GM21381 (cell line): Measurements from ENCODE around the gene TLE3.

Source experiments
- ATAC-seq: cut with Tn5 transposase; IDR thresholded peaks from one replicate; pipeline ENCODE4 v1.9.1; 2021; ENCODE audit warnings: mild to moderate bottlenecking, moderate library complexity; ENCODE audit not compliant: unreplicated experiment

The TLE3 gene

DNA sequence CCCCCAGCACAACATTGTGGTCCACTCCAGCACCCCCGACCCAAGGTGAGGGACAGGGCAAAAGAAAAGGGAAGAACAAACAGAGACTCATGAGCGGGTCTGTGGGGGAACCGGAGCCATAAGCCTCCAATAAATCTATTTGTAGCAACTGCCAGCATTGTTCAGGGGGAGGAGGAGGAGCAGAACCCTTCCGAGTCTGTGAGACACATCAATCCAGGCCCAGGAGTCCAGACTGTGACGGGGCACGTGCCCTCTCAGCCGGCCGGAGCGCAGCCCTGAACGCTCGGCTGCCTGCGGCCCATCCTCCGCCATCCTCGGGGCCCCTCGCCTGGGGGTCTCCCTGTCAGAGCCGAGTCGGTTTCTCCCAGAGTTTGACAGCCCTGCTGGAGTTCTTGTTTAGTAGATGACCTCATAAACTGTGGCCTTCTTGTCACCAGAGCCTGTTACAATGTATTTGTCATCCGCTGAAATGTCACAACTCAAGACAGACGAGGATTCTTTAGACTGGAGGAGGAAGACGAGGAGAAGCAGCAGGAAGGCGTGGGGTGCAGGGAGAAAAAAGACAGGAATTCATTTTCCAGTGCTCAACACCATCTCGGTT is 47.9 kb downstream of the TLE3 start:
- ATAC-seq = no peak

DNA sequence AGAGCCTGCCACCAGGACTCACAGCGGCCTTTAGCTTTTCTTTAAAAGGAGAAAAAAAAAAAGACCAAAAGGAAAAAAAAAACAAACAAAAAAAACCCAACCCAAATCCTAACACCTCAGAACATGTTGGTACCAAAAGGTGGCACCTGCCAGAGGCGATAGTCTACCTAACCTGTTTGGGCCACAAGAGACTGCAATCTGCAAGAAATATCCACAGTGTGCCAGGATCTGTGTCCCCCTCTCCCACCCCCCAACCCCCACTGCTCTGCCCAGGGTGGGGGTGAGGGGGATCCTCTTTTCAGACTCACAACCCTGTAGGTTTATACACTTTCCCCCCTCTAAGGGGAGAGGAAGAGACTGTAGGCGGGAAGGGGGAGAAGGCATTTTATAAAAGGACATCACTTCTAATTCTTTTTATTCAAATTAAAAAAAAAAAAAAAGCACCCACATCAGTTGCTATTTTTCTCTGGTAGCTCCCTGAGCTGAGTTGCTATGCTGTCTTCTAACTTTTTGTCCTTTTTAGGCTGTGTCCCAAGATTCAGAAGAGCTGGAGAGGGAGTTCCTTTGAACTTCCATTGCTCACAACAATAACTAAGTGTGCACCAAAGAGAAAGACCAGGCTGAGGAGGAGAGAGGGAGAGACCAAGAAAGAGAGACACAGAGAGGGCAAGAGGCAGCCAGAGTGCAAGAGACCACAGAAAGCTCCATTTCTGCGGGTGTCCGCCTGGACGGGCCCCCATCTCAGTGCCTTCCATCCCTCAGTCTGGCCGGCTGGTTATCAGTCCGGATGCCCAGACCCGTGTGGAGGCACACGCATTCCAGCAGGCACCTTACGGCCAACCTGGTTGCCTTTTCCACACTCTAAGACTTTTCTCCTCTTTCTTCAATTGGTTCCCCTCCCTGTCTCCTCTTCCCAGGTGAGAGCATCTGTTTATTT is 48.9 kb downstream of the TLE3 start:
- no peak for ATAC-seq

DNA sequence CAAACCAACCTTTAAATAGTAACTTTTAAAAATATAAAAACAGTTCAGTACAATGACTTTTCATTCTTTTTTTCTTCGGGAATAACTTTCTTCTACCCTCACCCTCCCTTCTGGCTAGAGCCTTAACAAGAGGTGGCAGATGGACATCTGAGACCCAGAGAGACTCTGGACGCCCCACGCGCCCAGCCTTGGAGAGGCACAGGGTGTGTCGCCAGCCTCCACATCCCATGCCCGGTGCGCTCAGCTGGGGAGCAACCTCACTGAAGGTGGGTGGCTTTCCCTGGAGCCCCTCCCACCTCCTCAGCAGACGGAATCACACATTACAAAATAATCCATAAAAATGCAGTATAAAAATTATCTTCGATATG is 49.5 kb downstream of the TLE3 start:
- no peak for ATAC-seq

DNA sequence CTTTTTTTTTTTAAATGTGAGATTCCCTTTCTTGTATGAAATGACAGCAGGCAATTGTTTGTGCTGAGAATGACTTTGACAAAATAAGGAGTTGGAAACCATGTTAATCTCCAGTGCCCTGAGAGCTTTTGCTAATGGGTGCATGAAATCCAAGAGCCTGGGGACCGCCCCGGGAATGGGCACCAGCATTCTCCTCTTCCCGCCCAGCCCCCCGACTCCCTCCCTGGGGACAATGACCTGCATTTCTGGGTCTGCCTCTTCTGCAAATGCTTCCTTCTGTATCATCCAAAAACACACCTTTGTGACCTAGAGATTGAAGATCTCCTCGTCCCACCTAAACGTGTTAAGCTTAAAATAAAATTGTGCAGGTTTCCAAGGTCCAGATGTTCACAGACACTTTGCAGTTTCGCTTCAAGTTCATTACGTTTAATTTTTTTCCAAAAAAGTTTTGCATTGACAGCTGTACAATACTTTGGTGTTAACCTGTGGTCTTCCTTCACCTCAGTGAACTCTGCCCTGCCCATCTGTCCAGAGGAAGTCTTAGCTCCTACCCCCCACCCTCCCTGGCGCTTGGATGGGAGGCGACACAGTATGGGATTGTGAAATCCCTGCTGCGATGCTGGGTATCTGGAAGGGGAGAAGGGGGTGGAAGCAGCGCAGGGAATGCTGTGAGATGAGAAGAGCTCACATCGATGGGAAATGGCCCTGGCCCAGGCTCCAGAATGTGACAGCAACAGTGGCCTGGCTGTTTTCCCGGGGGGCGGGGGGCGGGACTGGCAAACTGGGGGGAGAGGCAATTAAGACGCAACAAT is 50.1 kb downstream of the TLE3 start:
- no peak for ATAC-seq

DNA sequence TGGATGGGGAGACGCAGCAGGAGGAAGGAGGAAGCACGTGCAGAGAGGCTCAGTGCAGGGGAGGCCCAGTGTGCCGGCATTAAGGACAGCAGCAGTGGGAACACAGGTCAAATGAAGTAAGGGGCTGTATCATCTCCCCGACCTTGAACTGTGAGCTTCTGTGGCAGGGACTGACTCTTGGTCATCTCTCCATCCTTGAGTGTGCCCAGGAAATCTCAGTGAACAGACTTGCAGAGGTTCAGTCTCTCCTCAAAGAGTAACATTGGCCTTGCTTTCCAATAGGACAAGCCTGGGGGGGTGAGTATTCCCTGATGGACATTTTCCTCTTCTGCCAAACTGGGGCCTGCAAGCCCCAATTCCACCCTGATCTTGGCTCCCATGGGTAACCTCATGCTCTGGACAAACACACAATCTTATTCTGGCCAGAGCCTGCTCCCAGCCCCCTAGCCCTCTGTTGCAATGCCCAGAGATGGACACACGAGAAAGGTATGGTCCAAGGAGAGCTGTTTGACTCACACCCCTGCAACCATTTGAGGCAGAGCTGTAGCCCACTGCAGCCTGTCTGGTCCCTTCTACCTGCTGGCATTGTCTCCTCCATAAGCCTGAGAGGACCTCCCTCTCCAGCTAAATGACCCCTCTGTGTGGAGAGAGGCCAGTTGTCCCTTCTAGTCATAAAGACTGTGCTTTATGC is 50.9 kb downstream of the TLE3 start:
- ATAC-seq = no peak

DNA sequence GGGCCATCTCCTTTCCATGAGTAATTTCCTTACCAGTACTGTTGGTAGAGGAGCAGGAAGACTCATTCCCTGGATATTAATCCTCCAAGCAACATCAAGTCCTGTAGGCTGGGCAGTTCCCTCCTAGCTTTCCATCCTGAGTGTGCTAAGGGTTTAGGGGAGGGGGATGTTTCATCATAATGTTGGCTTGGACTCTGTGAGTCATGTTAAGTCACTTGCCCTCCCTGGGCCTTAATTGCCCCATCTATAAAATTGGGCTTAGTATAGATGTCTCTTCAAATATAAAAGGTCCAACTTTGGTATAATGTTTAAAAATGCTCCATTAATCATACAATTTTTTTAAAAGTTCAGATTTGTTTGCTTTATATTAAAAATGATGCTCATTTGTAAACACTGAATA is 52.7 kb downstream of the TLE3 start:
- ATAC-seq = no peak

DNA sequence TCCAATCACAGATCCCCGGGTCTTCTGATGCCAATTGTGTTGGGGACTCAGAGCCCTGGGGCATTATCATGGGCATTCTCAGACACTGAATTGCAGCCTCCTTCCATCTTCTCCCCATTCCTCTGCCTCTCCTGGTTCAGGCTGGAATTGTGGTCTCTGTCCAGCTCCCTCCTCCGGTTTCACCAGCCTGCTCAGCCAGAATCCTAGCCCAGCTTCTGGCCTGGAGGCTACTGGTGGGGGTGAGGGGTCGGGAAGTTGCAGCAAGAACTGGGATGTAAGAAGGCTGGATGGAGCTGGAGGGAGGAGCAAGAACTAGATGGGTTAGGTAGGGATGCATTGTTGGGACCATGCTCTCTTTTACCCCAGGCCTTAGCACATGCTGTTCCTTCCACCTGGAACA is 53.5 kb downstream of the TLE3 start:
- no peak for ATAC-seq

DNA sequence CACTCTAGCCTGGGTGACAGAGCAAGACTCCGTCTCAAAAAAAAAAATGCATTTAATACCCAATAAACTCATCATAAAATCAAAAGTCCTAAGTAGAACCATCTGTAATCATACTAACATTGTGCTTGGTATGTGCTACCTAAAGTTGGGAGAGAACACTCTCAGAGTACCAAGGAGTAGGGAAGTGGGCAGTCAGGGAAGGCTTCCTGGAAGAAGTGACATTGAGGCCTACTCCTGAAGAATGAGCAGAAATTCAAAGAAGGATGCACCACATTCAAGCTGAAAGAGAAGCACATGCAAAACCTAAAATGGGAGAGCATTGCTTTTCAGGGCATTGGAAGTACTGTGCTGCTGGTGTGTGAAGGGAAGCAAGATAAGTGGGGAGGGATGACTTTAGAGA is 54.1 kb downstream of the TLE3 start:
- ATAC-seq = no peak

DNA sequence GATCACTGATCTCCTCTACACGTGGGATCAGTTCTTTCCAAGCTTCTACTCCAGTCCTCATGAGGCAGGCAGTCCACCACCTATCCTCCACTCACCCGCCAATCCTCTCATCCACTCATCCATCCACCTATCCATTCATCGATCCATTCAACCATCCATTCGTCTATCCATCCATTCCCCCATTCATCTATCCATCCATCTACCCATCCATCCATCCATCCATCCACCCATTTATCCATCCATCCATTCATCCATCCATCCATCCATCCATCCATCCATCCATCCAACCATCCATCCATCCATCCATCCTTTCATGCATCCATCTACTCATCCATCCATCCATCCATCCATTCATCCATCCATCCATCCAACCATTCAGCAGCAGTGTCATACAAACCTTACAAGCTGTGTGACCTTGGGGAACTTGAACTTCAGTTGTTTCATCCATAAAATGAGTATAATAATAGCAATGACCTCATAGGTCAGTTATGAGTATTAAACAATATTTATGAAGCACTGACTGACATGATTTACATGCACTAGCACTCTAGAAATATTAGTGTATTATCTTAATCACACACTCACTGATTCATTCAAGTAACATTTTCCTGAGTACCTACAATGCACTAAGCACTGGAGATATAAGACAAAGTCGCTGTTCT is 55.0 kb downstream of the TLE3 start:
- no peak for ATAC-seq

DNA sequence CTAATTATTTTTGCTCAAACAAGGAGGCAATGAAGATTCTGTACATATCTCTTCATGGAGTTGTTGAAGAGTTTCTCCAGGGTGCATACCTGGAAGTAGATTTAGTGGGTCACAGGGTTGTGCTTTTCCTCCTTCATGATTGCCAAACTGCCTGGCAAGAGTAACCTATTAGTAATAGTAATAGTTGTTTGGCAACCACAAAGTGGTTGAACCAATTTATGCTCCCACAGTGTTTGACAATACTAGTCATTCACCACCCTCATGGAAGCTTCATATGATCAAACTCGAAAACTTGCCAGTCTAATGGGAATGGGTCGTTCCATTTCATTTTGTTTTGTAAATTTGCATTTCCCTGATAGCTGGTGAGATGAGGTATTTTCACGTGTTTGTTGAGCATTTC is 57.8 kb downstream of the TLE3 start:
- ATAC-seq = no peak

DNA sequence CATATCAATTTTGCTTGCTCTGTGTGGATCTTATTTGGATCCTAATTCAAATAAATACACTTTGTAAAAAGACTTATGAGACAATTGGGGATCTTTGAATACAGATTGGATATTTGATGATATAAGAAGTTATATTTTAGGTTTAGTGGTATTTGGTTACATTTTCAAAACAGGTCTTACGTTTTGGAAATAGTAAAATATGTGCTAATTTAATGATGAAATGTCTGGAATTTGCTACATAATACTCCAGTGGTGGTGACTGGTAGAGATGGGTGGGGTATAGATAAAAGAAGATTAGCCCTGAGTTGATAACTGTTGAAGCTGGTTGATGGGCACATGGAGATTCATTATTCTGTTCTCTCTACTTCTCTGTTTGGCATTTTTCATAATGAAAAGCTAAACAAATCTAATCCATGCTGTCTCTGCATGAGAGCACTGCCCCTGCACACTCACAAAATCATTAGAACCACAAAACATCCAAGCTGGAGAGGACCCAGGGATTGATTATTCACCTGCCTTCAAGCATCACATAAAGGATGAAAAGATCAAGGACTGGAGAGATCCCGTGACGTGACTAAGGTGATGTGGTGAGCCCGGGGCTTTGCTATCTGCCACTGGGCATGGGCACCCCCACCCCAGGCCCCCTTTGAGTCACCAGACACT is 58.9 kb downstream of the TLE3 start:
- ATAC-seq = no peak

DNA sequence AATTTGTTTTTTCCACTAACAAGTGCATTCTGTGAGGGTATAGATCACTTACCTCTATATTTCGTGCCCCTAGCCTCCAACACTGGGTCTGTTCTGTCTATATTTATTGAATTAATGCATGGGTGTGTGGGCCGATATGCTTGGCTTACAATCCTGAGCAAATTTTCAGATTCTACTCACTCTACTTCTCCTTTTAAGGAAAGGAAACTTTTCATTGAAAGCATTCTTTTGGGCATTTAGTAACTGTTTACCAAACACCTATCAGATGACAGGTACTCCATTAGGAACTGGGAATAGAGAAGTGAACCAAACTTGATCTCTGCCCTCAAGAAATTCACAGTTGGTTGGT is 60.5 kb downstream of the TLE3 start:
- ATAC-seq = no peak

DNA sequence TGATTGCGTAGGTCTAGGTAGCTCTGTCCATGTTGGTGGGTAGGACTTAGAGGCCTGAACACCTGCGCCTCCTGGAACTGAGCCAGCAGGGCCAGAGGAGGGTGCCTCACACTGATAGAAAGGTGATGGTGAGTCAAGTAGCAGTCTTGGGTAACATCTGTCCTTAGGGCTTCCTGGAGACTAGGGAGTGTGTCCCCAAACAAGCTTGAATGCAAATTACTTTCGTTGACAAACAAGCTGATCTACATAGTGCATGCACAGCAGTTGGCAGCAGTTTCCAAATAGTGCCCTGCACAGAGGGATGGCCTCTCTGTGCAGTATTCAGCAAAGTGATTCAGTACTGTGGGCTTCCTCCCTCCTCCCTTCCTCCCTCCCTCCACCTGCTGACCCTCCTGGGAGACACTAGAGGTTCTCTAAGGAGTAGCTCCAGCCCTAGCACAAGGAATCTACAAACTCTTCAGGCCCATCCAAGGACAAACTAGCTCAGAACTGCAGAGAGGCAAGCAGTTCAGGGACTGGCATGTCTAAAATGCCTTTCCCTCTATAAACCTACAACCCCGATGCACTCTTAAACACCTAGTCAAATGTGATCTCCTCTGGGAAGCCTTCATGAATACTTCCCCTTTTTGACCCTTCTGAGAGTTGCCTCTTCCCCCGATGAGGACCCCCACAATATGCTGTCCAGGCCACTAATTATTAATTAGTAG is 61.0 kb downstream of the TLE3 start:
- ATAC-seq = peak; percentile 68

DNA sequence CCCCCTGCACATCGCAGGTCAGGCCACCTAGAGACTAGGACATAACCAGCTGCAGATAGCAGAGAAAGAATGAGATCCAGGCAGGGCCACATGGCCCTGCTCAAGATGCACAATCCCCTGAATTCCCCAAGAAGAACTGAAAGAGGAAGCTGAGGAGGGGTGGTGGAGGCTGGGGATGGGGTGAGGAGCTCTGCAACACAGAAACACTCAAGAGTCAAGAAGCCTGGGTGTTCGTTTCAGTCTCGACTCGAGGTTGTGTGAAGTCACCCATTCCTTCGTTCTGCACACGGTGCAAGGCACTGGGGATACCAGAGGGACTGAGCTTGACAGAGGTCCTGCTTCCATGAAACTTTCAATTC is 62.0 kb downstream of the TLE3 start:
- peak; percentile 48 for ATAC-seq

DNA sequence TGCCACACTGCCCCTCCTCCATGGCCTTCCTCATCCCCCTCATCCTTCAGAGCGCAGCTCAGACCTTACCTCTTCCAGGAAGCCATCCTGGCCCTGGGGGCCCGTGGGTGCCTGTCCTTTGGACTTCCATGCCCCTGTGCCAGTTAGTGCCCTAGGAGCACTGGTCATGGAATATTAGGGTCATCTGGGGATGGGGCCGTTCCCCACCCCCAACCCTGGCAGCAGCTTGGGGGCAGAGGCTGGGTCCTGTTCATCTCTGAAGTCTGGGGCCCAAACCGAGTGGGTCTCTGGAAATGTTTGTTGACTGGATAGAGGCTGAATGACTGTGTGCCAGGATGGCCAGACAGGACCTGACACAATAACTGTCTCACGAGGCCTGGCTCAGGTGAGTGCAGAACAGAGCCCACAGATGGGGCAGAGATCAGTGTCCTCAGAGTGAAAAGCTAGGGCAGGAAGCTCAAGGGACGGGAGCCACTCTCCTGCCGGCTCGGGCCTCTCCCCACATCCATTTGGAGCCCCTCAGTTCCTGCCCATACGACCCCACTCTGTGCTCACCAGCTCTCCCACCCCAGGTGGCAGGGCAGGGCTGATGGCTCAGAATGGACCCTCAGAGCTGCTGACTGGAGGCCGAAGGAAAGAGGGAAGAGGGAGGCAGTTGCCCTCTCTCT is 62.5 kb downstream of the TLE3 start:
- ATAC-seq = no peak

DNA sequence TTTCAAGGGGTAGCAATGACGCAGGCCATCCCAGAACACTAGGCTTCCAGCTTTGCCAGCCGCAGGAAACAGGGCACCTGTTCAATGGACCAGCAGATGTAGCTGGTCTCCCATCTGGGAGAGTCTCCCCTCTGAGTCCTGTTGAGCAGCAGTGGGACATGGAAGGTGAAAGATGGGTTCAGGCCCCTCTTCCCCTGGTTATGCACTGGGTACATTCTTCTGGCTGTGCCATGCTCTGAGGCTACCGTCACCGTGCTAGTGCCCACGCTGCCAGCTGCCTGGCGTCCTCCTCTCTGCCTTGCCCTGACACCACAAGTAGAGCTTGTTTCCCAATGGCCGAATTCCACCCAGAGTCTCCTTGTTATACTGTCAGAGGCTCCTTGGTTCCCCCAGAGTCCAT is 63.1 kb downstream of the TLE3 start:
- no peak for ATAC-seq

DNA sequence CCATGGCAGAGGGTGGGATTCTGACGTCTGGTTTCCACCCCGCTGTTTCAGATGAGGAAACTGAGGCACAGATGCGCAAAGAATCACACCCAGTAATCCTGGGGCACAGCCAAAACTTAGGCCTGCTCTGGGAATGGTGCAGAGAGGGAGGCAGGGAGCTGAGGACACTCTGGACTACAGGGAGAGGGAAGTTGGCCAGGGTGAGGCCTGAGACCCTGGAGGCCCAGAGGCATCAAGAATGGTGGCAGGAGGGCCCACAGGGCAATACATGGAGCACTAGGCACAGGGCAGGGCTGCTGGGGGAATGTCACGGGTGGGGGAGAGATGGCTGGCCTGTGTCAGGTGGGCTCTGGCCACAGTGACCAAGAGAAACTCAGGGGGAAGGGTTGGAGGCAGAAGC is 63.6 kb downstream of the TLE3 start:
- no peak for ATAC-seq

DNA sequence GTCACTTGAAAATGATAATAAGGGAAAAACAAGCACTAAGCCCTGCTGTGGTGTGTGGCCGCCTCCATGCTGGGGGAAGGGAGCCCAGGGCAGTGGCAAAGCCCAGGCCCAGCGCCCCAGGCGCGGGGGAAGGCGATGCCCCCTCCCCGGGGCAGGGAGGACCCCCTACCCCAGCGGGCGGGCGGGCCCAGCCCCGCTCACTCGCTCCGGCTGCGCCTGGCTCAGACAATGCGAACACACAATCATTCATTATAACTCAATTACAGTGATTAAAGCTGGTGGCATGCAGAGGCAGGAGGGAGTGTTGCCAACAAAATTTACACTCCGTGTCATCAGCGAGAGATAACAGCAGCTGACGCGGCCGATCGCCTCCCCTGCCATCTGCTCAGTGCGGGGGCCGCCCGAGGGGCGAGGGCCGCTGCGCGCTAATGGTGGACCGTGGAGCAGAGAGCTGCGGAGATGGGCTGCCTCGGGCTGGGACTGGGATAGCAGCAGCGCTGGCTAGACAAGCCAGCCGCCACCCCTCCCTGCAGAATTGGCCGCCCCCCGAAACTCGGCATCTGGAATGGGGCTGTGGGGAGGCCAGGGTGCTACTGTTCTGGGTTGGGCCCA is 64.1 kb downstream of the TLE3 start:
- ATAC-seq = no peak

DNA sequence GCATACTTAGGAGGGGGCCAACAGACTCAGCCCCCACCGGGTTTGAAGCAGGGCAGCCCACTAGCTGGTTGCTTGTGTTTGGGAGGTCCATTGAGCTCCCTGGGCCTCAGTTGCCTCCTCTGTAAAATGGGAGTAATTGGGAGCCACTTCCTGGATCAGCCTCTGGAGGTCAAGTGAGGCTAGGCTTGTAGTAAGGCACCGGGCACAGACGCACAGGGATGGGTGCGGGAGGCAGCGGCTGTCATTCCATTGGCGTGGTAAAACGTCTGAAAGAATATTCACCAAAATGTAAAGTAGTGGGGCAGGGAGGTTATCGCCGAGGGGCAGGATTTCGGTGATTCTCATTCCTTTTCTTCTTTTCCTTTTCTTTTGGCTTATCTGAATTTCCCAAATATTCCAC is 64.6 kb downstream of the TLE3 start:
- no peak for ATAC-seq
